ENCODE data around the gene GTF2F1.
A peak's percentile ranks its signal among the peaks of the same experiment; 100 is the strongest.

The GTF2F1 gene

DNA sequence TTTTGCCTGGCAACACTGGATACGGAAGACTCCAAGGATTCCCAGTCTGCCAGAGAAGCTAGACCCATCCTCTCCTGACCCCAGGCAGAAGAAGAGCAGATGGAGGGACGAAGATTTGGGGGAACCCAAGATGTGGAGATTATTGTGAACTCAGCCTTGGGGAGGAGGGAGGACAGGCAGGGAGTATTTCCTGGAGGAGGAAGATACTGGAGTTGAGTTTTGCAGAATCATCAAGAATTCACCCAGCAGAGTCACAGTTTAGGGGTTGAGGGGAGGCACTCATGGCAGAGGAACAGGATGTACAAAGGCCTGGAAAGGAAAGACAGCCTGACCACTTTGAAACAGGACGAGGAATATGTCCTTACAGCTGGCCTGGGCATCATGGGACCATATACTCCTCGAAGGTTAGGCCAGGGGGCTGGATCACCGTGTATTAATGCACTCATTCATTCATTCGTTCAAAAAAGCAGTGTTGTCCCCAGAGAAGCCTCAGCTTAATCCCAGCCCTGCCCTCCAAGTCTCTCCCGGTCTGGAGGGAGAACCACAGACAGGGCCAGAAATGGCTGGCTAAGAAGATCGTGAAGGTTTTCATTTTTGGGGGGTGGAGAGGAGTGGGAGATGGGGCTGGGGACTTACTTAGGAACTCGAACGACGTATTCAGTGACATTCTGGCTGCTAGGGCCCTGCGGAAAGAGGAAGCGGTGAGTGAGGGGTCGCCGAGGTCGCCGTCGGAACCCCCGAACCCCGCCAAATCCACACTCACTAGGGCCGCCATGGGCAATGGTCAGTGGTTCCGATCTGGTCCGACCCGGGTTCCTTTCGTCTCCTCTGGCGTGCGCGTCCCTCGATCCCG lies 517 bp downstream of the GTF2F1 start:
- H3K36me3 ChIP-seq (ENCODE audit: low read length): no peaks in the 10 kb centered on the region
- H4K20me1 ChIP-seq (ENCODE audit: low read depth, low read length): no peaks in the 10 kb centered on the region
- H3F3A ChIP-seq (ENCODE audit: insufficient read depth): peaks cover 4% of the 10 kb centered on the region; the same call in 1 of the 2 replicates
- H3K27ac ChIP-seq (ENCODE audit: low read depth, low read length): 0 out of 2 replicates have a peak overlapping the region, but pooled peaks have one; percentile 11
- H3K9me3 ChIP-seq (ENCODE audit: insufficient read depth, low read length): no peaks in the 10 kb centered on the region
- H2AFZ ChIP-seq (ENCODE audit: low read depth, low read length, severe bottlenecking): peak overlapping the region; percentile 98
- peaks cover 14% of the 10 kb centered on the region for H3K79me2 ChIP-seq (ENCODE audit: insufficient read depth, low read length)
- peak overlapping the region; percentile 74 for H3K4me3 ChIP-seq (ENCODE audit: insufficient read depth, low read length, poor library complexity, severe bottlenecking)
- no peaks in the 10 kb centered on the region for H3K27me3 ChIP-seq (ENCODE audit: low read length)
- peak overlapping the region; percentile 79 for H3K9ac ChIP-seq (ENCODE audit: low read length)
- no peaks in the 10 kb centered on the region for H3K9me2 ChIP-seq (replicated peaks; ENCODE audit: insufficient read depth, low read length)
- no peak for TF ChIP-seq EZH2phosphoT487 (conservative IDR thresholded peaks at IDR 0.05; ENCODE audit: low read length)
- TF ChIP-seq, protein P1, sequence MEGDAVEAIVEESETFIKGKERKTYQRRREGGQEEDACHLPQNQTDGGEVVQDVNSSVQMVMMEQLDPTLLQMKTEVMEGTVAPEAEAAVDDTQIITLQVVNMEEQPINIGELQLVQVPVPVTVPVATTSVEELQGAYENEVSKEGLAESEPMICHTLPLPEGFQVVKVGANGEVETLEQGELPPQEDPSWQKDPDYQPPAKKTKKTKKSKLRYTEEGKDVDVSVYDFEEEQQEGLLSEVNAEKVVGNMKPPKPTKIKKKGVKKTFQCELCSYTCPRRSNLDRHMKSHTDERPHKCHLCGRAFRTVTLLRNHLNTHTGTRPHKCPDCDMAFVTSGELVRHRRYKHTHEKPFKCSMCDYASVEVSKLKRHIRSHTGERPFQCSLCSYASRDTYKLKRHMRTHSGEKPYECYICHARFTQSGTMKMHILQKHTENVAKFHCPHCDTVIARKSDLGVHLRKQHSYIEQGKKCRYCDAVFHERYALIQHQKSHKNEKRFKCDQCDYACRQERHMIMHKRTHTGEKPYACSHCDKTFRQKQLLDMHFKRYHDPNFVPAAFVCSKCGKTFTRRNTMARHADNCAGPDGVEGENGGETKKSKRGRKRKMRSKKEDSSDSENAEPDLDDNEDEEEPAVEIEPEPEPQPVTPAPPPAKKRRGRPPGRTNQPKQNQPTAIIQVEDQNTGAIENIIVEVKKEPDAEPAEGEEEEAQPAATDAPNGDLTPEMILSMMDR (IDR thresholded peaks at IDR 0.05; ENCODE audit: insufficient read depth, low read length, poor library complexity, severe bottlenecking): no peak
- peak overlapping the region; percentile 95 for H3K4me2 ChIP-seq (ENCODE audit: low read depth, low read length, poor library complexity, severe bottlenecking)

DNA sequence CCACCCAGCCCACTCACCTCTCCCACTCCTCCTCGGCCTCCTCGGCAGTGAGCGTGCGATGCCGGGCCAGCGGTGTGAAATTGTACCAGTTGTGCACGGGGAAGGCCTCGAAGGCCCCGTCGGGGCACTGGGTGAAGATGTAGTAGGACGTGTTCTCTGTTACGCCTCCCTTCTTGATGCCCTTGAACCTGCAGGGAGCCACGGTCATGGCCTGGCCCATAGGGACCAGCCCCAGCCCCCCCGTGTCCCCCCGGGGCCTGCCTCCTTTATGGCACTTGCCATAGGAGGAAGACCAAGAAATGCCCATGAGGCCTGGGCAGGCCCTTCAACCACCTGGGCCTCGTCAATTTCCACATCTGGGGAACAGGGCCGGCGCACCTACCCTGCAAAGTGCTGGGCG lies 5.6 kb downstream of the GTF2F1 start:
- no peak overlapping the region for H3K4me2 ChIP-seq (ENCODE audit: low read depth, low read length, poor library complexity, severe bottlenecking)
- no peaks in the 10 kb centered on the region for H3K36me3 ChIP-seq (ENCODE audit: low read length)
- no peak overlapping the region for H2AFZ ChIP-seq (ENCODE audit: low read depth, low read length, severe bottlenecking)
- no peak overlapping the region for H3K4me3 ChIP-seq (ENCODE audit: insufficient read depth, low read length, poor library complexity, severe bottlenecking)
- H3K27ac ChIP-seq (ENCODE audit: low read depth, low read length): no peak overlapping the region
- no peaks in the 10 kb centered on the region for H3F3A ChIP-seq (ENCODE audit: insufficient read depth)
- H3K9me3 ChIP-seq (ENCODE audit: insufficient read depth, low read length): no peaks in the 10 kb centered on the region
- no peaks in the 10 kb centered on the region for H3K9me2 ChIP-seq (replicated peaks; ENCODE audit: insufficient read depth, low read length)
- H3K27me3 ChIP-seq (ENCODE audit: low read length): no peaks in the 10 kb centered on the region
- peaks cover 8% of the 10 kb centered on the region for H3K79me2 ChIP-seq (ENCODE audit: insufficient read depth, low read length)
- no peak overlapping the region for H3K9ac ChIP-seq (ENCODE audit: low read length)
- no peaks in the 10 kb centered on the region for H4K20me1 ChIP-seq (ENCODE audit: low read depth, low read length)
- TF ChIP-seq EZH2phosphoT487 (conservative IDR thresholded peaks at IDR 0.05; ENCODE audit: low read length): no peak
- TF ChIP-seq, protein P1 (IDR thresholded peaks at IDR 0.05; ENCODE audit: insufficient read depth, low read length, poor library complexity, severe bottlenecking): no peak

DNA sequence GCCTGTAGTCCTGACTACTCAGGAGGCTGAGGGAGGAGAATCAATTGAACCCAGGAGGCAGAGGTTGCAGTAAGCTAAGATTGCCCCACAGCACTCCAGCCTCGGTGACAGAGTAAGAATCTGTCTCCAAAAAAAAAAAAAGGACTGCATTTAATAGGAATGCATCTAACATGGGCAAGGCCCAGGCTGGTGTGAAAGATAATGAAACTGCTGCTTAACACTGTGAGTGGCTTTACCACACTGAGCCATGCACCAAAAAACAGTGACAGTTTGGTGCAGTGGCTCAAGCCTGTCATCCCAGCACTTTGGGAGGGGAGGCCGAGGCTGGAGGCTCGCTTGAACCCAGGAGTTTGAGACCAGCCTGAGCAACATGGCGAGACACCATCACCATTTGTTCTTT lies 8.6 kb downstream of the GTF2F1 start:
- H3K36me3 ChIP-seq (ENCODE audit: low read length): peaks cover 11% of the 10 kb centered on the region

More for the DNA sequence above, 8.6 kb downstream of the GTF2F1 start:
- Histone ChIP-seq H4K20me1 (ENCODE audit: low read depth, low read length) (no peaks in the 10 kb centered on the region), H3K27me3 (ENCODE audit: low read length) (no peaks in the 10 kb centered on the region), H3K27ac (ENCODE audit: low read depth, low read length) (no peak overlapping the region), H3K4me2 (ENCODE audit: low read depth, low read length, poor library complexity, severe bottlenecking) (no peak overlapping the region), H3K4me3 (ENCODE audit: insufficient read depth, low read length, poor library complexity, severe bottlenecking) (no peak overlapping the region), H2AFZ (ENCODE audit: low read depth, low read length, severe bottlenecking) (no peak overlapping the region), H3K9me2 (replicated peaks; ENCODE audit: insufficient read depth, low read length) (no peaks in the 10 kb centered on the region), H3K9me3 (ENCODE audit: insufficient read depth, low read length) (no peaks in the 10 kb centered on the region), H3K9ac (ENCODE audit: low read length) (no peak overlapping the region), H3K79me2 (ENCODE audit: insufficient read depth, low read length) (no peaks in the 10 kb centered on the region), H3F3A (ENCODE audit: insufficient read depth) (no peaks in the 10 kb centered on the region)
- TF ChIP-seq EZH2phosphoT487 (conservative IDR thresholded peaks at IDR 0.05; ENCODE audit: low read length): no peak
- TF ChIP-seq, protein P1 (IDR thresholded peaks at IDR 0.05; ENCODE audit: insufficient read depth, low read length, poor library complexity, severe bottlenecking): no peak

Measured in SU-DHL-6 (cell line).